Testis (tissue), 3 donors: ENCODE measurements around the gene IQCF2. TPM values are rescaled to one million over a fixed set of nuclear protein-coding genes. Genes with fewer than 3 reads are reported as not detected.
A peak's percentile ranks its signal among the peaks of the same experiment; 100 is the strongest.

ENCODE experiments used
- DNase-seq: peaks from one replicate; pipeline ENCODE4 v3.0.0-alpha.2; 2019
- H3K27ac ChIP-seq, 2 donors: fragments of 200-600 bp; sonication (generic); one replicate each; pipeline ENCODE4 v1.5.1; 2019
- H3K27me3 ChIP-seq: fragments of 200-600 bp; sonication (generic); one replicate; pipeline ENCODE4 v1.5.1; 2019
- H3K36me3 ChIP-seq: fragments of 200-600 bp; sonication (generic); one replicate; pipeline ENCODE4 v1.5.1; 2017; ENCODE audit warnings: low read depth; ENCODE audit errors: missing control alignments
- H3K4me1 ChIP-seq: fragments of 200-600 bp; sonication (generic); one replicate; pipeline ENCODE4 v1.5.1; 2019
- H3K4me3 ChIP-seq, 2 donors: fragments of 200-600 bp; sonication (generic); one replicate each; pipeline ENCODE4 v1.5.1; 2017 to 2019
- H3K9me3 ChIP-seq: fragments of 200-600 bp; sonication (generic); one replicate; pipeline ENCODE4 v1.5.1; 2017
- CTCF ChIP-seq, 3 experiments: fragments of 450-650 bp in 2 of 3; fragments of 200-600 bp in 1 of 3; sonication (generic) in 1 of 3; IDR thresholded peaks; one replicate each; pipeline ENCODE4 v1.5.1; 2016 to 2019; ENCODE audit warnings: antibody characterized with exemption in 3 of 3, mild to moderate bottlenecking in 2 of 3, moderate library complexity in 1 of 3
- POLR2A ChIP-seq: fragments of 450-650 bp; IDR thresholded peaks from one replicate; pipeline ENCODE4 v1.6.1; 2017; ENCODE audit warnings: antibody characterized with exemption, mild to moderate bottlenecking, moderate library complexity
- WGBS, 2 donors: methylation state at CpG; one replicate each; pipeline ENCODE4 v1.1.5; 2018; 5-methylcytosine and 5-hydroxymethylcytosine counted together
- intact Hi-C: fragments of 100-400 bp; cut with DNase I; formaldehyde crosslinking; loops from one replicate; pipeline ENCODE4 v1.15.1; 2023; ENCODE audit warnings: low total_unique reads
- polyA plus RNA-seq: library from polyadenylated mRNA; stranded (reverse); fragments of 350-450 nt; fragmentation: Illumina TruSeq; extraction: RNeasy Lipid Tissue Mini Kit (QIAGEN cat#74804); gene quantifications from one replicate; pipeline ENCODE4 v1.2.3, GENCODE V29; 2014; ENCODE audit warnings: low read depth, low replicate concordance; ENCODE audit not compliant: insufficient read depth
- total RNA-seq, 2 donors: library from RNA; depleted of rRNA; stranded (reverse); fragments of >200 nt; gene quantifications; one replicate each; pipeline ENCODE4 v1.2.3, GENCODE V29; 2016

IQCF2 gene
- total and polyA plus RNA-seq, 3 donors from 2014 or later, result 20.1 to 78.0 (median 65.9) TPM

GRCh38 chr3:51816723-51817122, 44.7 kb upstream of the IQCF2 start:
- Histone ChIP-seq H3K27ac (no peak overlapping the region), H3K27me3 (no peaks in the 10 kb centered on the region), H3K4me1 (no peaks in the 10 kb centered on the region), H3K36me3 (no peaks in the 10 kb centered on the region), H3K4me3 (no peak overlapping the region), H3K9me3 (no peaks in the 10 kb centered on the region)
- TF ChIP-seq CTCF (IDR thresholded peaks at IDR 0.05), result no peak
- no peak for TF ChIP-seq POLR2A
- intact Hi-C loops, result no loop called here
- 88 to 91% methylated on average over 2 of the region's 2 CpGs for WGBS, 2 donors
- no peak for DNase-seq

- H3K4me1 ChIP-seq, result no peaks in the 10 kb centered on the region
- intact Hi-C loops, result no loop called here
- TF ChIP-seq POLR2A (no peak), CTCF (IDR thresholded peaks at IDR 0.05) (no peak)
- DNase-seq, result no peak
- no peak overlapping the region for H3K27ac ChIP-seq
- no peak overlapping the region for H3K4me3 ChIP-seq
- H3K9me3 ChIP-seq, result no peaks in the 10 kb centered on the region
- no peaks in the 10 kb centered on the region for H3K36me3 ChIP-seq
- H3K27me3 ChIP-seq, result no peaks in the 10 kb centered on the region
- 88 to 94% methylated on average over 2 of the region's 2 CpGs for WGBS, 2 donors
Measured at GRCh38 chr3:51817375-51817774, 44.0 kb upstream of the IQCF2 start.

GRCh38 chr3:51819151-51819550, 42.3 kb upstream of the IQCF2 start:
- WGBS, 2 donors, result 90 to 96% methylated on average over 14 to 15 of the region's 15 CpGs
- DNase-seq, result no peak

GRCh38 chr3:51819709-51820406, 41.6 kb upstream of the IQCF2 start:
- no peaks in the 10 kb centered on the region for H3K27me3 ChIP-seq
- H3K27ac ChIP-seq, result no peak overlapping the region
- no peaks in the 10 kb centered on the region for H3K36me3 ChIP-seq
- no peak overlapping the region for H3K4me3 ChIP-seq
- no peaks in the 10 kb centered on the region for H3K4me1 ChIP-seq
- intact Hi-C loops, result no loop called here
- no peaks in the 10 kb centered on the region for H3K9me3 ChIP-seq
- peak; percentile 25 for DNase-seq
- WGBS, 2 donors, result 60 to 68% methylated on average over 10 to 12 of the region's 12 CpGs
- TF ChIP-seq CTCF (IDR thresholded peaks at IDR 0.05), result peak in 1 of 3 experiments; percentile 30
- no peak for TF ChIP-seq POLR2A

More at GRCh38 chr3:51819151-51819550, 42.3 kb upstream of the IQCF2 start:
- Histone ChIP-seq H3K27ac (no peak overlapping the region), H3K4me3 (no peak overlapping the region), H3K27me3 (no peaks in the 10 kb centered on the region), H3K4me1 (no peaks in the 10 kb centered on the region), H3K9me3 (no peaks in the 10 kb centered on the region), H3K36me3 (no peaks in the 10 kb centered on the region)
- intact Hi-C loops, result no loop called here
- TF ChIP-seq CTCF (IDR thresholded peaks at IDR 0.05), result no peak
- TF ChIP-seq POLR2A, result no peak

GRCh38 chr3:51828297-51828696, 33.1 kb upstream of the IQCF2 start:
- intact Hi-C loops, result no loop called here
- Histone ChIP-seq H3K36me3 (no peaks in the 10 kb centered on the region), H3K27me3 (no peaks in the 10 kb centered on the region), H3K9me3 (no peaks in the 10 kb centered on the region), H3K4me1 (no peaks in the 10 kb centered on the region), H3K4me3 (no peak overlapping the region), H3K27ac (no peak overlapping the region)
- no peak for DNase-seq
- WGBS, 2 donors, result 92 to 94% methylated on average over 1 of the region's 1 CpG
- TF ChIP-seq POLR2A (no peak), CTCF (IDR thresholded peaks at IDR 0.05) (no peak)
